ENCODE results near the gene SCN7A. TPM values are rescaled to one million over a fixed set of nuclear protein-coding genes. Genes with fewer than 3 reads are reported as not detected.
A peak's percentile ranks its signal among the peaks of the same experiment; 100 is the strongest.

Gene SCN7A
- total RNA-seq, 2 donors from 2014 or later: 0.18 to 0.29 TPM

- Histone ChIP-seq H3K4me1 (ENCODE audit: control insufficient read depth, insufficient read depth, low read length) (no peaks in the 10 kb centered on the region), H3K27me3 (ENCODE audit: control insufficient read depth, insufficient read depth, low read length, poor library complexity, severe bottlenecking) (no peaks in the 10 kb centered on the region), H3K4me3 (ENCODE audit: low read length) (no peak overlapping the region), H3K36me3 (ENCODE audit: control insufficient read depth, insufficient read depth, low read length) (no peaks in the 10 kb centered on the region), H3K9me3 (ENCODE audit: control insufficient read depth, low read length) (no peaks in the 10 kb centered on the region), H3K9ac (ENCODE audit: extremely low read depth, low read length, poor library complexity, severe bottlenecking) (no peak overlapping the region), H3K27ac (ENCODE audit: low read depth, low read length) (no peak overlapping the region)
- no peak for TF ChIP-seq CTCF (conservative IDR thresholded peaks at IDR 0.05)
- WGBS, 2 experiments (ENCODE audit: insufficient coverage in 1 of 2, insufficient read length in 1 of 2): 89 to 100% methylated on average over 3 of the region's 3 CpGs
- H3K4me3 Mint-ChIP-seq: no peak overlapping the region
- no peaks in the 10 kb centered on the region for H3K36me3 Mint-ChIP-seq (ENCODE audit: low read depth)
- H3K4me1 Mint-ChIP-seq: peaks cover 5% of the 10 kb centered on the region
- DNase-seq: no peak
- no peak overlapping the region for H3K27ac Mint-ChIP-seq
- H3K27me3 Mint-ChIP-seq (ENCODE audit: insufficient read depth): no peaks in the 10 kb centered on the region
- no peaks in the 10 kb centered on the region for H3K9me3 Mint-ChIP-seq
Measured at GRCh38 chr2:166518634-166519390, 24.8 kb upstream of the SCN7A start.

GRCh38 chr2:166517533-166518061, 23.5 kb upstream of the SCN7A start:
- H3K27ac Mint-ChIP-seq: no peak overlapping the region
- no peak for DNase-seq
- no peak overlapping the region for H3K4me3 Mint-ChIP-seq
- no peaks in the 10 kb centered on the region for H3K9me3 Mint-ChIP-seq
- no peaks in the 10 kb centered on the region for H3K27me3 ChIP-seq (ENCODE audit: control insufficient read depth, insufficient read depth, low read length, poor library complexity, severe bottlenecking)
- peaks cover 5% of the 10 kb centered on the region for H3K4me1 Mint-ChIP-seq
- no peak overlapping the region for H3K27ac ChIP-seq (ENCODE audit: low read depth, low read length)
- no peak overlapping the region for H3K9ac ChIP-seq (ENCODE audit: extremely low read depth, low read length, poor library complexity, severe bottlenecking)
- TF ChIP-seq CTCF (conservative IDR thresholded peaks at IDR 0.05): no peak
- H3K36me3 Mint-ChIP-seq (ENCODE audit: low read depth): no peaks in the 10 kb centered on the region
- no peaks in the 10 kb centered on the region for H3K27me3 Mint-ChIP-seq (ENCODE audit: insufficient read depth)
- H3K9me3 ChIP-seq (ENCODE audit: control insufficient read depth, low read length): no peaks in the 10 kb centered on the region
- H3K4me1 ChIP-seq (ENCODE audit: control insufficient read depth, insufficient read depth, low read length): no peaks in the 10 kb centered on the region
- H3K4me3 ChIP-seq (ENCODE audit: low read length): no peak overlapping the region
- no peaks in the 10 kb centered on the region for H3K36me3 ChIP-seq (ENCODE audit: control insufficient read depth, insufficient read depth, low read length)

GRCh38 chr2:166516712-166517303, 22.8 kb upstream of the SCN7A start:
- peak; percentile 86 for TF ChIP-seq CTCF (conservative IDR thresholded peaks at IDR 0.05)
- Histone ChIP-seq H3K27ac (ENCODE audit: low read depth, low read length) (no peak overlapping the region), H3K27me3 (ENCODE audit: control insufficient read depth, insufficient read depth, low read length, poor library complexity, severe bottlenecking) (no peaks in the 10 kb centered on the region), H3K9ac (ENCODE audit: extremely low read depth, low read length, poor library complexity, severe bottlenecking) (no peak overlapping the region), H3K9me3 (ENCODE audit: control insufficient read depth, low read length) (no peaks in the 10 kb centered on the region), H3K4me3 (ENCODE audit: low read length) (no peak overlapping the region), H3K36me3 (ENCODE audit: control insufficient read depth, insufficient read depth, low read length) (no peaks in the 10 kb centered on the region), H3K4me1 (ENCODE audit: control insufficient read depth, insufficient read depth, low read length) (no peaks in the 10 kb centered on the region)
- Mint-ChIP-seq H3K4me1 (peaks cover 5% of the 10 kb centered on the region), H3K9me3 (no peaks in the 10 kb centered on the region), H3K27me3 (ENCODE audit: insufficient read depth) (no peaks in the 10 kb centered on the region), H3K4me3 (no peak overlapping the region), H3K36me3 (ENCODE audit: low read depth) (no peaks in the 10 kb centered on the region), H3K27ac (no peak overlapping the region)
- DNase-seq: peak; percentile 68
- WGBS, 2 experiments (ENCODE audit: insufficient coverage in 1 of 2, insufficient read length in 1 of 2): 8% methylated on average over 2 of the region's 2 CpGs; no CpG with 5 or more reads in 1 of the 2 experiments

Data from endodermal cell (in vitro differentiated cells).